ENCODE results near the gene GUCY1A1.

Gene GUCY1A1

DNA sequence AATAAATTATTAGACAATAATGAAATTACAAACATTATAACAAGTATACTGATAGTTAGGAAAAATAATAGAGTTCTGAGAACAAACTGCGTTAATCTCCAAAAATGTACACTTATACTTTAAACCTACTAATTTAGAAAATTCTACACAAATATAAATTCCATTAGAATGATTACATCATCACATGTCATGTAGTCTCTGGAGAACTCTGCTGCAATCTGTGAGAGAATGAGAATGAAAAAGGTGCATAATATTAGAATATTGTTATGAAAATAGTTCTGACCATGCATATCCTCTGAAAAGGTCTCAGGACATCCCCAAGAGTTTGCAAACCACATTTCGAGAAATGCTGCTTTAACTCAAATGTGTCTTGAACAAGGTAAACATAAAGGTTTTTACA, 11.4 kb downstream of the GUCY1A1 start:
- TF ChIP-seq, protein P1, sequence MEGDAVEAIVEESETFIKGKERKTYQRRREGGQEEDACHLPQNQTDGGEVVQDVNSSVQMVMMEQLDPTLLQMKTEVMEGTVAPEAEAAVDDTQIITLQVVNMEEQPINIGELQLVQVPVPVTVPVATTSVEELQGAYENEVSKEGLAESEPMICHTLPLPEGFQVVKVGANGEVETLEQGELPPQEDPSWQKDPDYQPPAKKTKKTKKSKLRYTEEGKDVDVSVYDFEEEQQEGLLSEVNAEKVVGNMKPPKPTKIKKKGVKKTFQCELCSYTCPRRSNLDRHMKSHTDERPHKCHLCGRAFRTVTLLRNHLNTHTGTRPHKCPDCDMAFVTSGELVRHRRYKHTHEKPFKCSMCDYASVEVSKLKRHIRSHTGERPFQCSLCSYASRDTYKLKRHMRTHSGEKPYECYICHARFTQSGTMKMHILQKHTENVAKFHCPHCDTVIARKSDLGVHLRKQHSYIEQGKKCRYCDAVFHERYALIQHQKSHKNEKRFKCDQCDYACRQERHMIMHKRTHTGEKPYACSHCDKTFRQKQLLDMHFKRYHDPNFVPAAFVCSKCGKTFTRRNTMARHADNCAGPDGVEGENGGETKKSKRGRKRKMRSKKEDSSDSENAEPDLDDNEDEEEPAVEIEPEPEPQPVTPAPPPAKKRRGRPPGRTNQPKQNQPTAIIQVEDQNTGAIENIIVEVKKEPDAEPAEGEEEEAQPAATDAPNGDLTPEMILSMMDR (IDR thresholded peaks at IDR 0.05) = no peak
- intact Hi-C loops (cut with DNase I; ENCODE audit: low total_unique reads) = no loop called here
- Histone ChIP-seq H3K4me1 (peaks cover 0 to 83% (median 9%) of the 10 kb centered on the region in 4 donors), H3K4me3 (no peak overlapping the region), H3K36me3 (no peaks in the 10 kb centered on the region), H3K27ac (no peak overlapping the region), H3K9me3 (no peaks in the 10 kb centered on the region), H3K27me3 (no peaks in the 10 kb centered on the region)
- no peak for DNase-seq

DNA sequence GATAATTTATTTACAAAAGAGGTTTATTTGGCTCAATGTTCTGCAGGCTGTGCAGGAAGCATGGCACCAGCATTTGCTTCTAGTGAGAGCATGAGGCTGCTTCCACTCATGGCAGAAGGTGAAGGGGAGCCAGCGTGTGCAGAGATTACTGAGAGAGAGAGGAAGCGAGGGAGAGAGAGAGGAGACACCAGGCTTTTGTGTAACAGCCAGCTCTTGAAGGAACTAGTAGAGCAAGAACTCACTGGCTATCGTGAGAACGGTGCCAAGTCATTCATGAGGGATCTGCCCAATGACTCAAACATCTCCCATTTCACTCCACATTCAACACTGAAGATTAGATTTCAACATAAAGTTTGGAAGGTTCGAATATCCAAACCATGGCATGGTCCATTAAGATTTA, 12.7 kb downstream of the GUCY1A1 start:
- Histone ChIP-seq H3K9me3 (no peaks in the 10 kb centered on the region), H3K36me3 (no peaks in the 10 kb centered on the region), H3K4me1 (peaks cover 0 to 83% (median 9%) of the 10 kb centered on the region in 4 donors), H3K4me3 (no peak overlapping the region), H3K27me3 (no peaks in the 10 kb centered on the region), H3K27ac (no peak overlapping the region)
- TF ChIP-seq, protein P1 (IDR thresholded peaks at IDR 0.05) = no peak
- intact Hi-C loops (cut with DNase I; ENCODE audit: low total_unique reads) = no loop called here
- DNase-seq = peak; percentile 36 to 68

DNA sequence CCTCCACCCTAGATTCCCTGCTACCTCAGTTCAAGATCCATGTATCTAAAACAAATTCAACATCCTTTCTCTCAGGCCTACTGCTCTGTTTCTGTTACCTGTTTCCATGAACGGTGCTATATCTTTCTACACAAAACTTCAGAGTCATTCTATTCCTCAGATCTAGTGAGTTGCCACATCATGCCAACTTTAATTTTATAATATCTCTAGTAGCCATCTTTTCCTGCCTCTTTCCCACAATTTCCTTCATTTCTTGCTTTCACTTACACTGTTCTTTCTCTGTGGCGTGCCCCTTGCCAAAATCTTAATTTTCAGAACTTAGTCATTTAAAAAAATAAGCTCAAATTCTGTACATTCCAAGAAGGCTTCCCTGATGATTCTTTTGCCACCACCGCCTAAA, 15.2 kb downstream of the GUCY1A1 start:
- peaks cover 0 to 74% (median 4%) of the 10 kb centered on the region in 4 donors for H3K4me1 ChIP-seq
- H3K9me3 ChIP-seq = no peaks in the 10 kb centered on the region
- intact Hi-C loops (cut with DNase I; ENCODE audit: low total_unique reads) = no loop called here
- H3K27me3 ChIP-seq = no peaks in the 10 kb centered on the region
- peak overlapping the region; percentile 42 to 54 for H3K27ac ChIP-seq
- TF ChIP-seq, protein P1 (IDR thresholded peaks at IDR 0.05) = no peak
- DNase-seq = no peak
- H3K36me3 ChIP-seq = no peaks in the 10 kb centered on the region
- peak overlapping the region in 1 of 2 donors; percentile 7 for H3K4me3 ChIP-seq

DNA sequence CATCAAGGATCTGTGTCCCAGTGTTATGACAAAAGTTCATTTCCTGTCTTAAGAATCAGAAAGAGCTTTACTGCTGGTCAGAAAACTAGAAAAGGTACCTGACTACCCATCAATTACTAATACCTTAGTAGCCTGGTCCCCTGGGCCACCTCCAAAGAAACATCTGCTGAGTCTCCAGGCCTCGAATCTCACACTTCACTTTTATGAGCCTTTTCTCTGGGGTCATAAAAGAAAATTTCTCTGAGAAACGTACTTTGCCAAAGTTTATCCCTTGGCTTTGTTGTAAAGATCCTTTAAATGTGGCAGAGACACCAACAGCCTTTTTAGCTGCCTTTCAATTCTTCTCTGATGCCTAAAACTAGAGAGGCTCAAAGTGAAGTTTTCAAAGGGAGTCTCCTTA, 17.8 kb downstream of the GUCY1A1 start:
- intact Hi-C loops (cut with DNase I; ENCODE audit: low total_unique reads) = no loop called here
- no peak overlapping the region for H3K4me3 ChIP-seq
- H3K27ac ChIP-seq = peak overlapping the region in 1 of 2 donors; percentile 27
- DNase-seq = no peak
- H3K27me3 ChIP-seq = no peaks in the 10 kb centered on the region
- no peaks in the 10 kb centered on the region for H3K36me3 ChIP-seq
- peaks cover 0 to 77% (median 7%) of the 10 kb centered on the region in 4 donors for H3K4me1 ChIP-seq
- TF ChIP-seq, protein P1 (IDR thresholded peaks at IDR 0.05) = no peak
- H3K9me3 ChIP-seq = no peaks in the 10 kb centered on the region

DNA sequence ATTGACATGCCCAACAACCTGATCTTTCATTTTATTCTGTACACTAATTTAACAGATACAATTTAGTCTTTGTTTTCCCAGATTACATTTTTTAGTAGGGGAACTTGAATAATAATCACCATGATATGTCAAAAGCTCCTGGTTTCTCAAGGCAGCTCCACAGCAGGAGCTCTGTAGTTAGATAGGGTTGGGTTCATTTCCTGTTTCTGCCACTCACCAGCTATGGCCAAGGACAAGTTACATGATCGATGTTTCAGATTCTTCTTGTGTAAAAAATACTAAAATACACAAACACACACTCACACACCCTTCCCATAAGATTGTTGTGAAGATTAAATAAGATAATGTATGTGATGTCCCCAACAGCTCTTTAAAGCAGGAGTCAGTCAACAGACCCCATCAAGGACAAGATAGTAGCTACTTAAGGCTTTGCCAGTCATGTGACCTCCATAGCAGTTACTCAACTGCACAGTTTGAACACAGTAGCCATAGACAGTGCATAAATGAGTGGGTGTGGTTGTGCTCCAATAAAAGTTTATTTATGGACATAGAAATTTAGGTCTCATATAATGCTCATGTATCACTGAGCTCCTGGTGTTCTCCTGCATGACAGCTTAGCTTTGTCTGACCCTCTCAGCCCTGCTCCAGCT, 18.4 kb downstream of the GUCY1A1 start:
- no peaks in the 10 kb centered on the region for H3K9me3 ChIP-seq
- H3K4me1 ChIP-seq = peaks cover 0 to 77% (median 10%) of the 10 kb centered on the region in 4 donors
- no peak for DNase-seq
- H3K27ac ChIP-seq = peak overlapping the region in 1 of 2 donors; percentile 27
- H3K4me3 ChIP-seq = no peak overlapping the region
- TF ChIP-seq, protein P1 (IDR thresholded peaks at IDR 0.05) = no peak
- intact Hi-C loops (cut with DNase I; ENCODE audit: low total_unique reads) = no loop called here
- H3K36me3 ChIP-seq = no peaks in the 10 kb centered on the region
- H3K27me3 ChIP-seq = no peaks in the 10 kb centered on the region
